HG03575 (cell line): Measurements from ENCODE around the gene ME2.
"Not testable (repeated sequence)": the region's sequence is repeated elsewhere in the genome, so short reads cannot be mapped to it uniquely, and the experiment has no call there.

ENCODE experiments used
- ATAC-seq: cut with Tn5 transposase; IDR thresholded peaks from one replicate; pipeline ENCODE4 v1.9.1; 2021; ENCODE audit not compliant: unreplicated experiment, insufficient number of reproducible peaks, low FRiP score; ENCODE audit errors: extremely low read depth

Gene ME2

GRCh38 chr18:50902797-50903196 lies 23.9 kb downstream of the ME2 start:
- no peak for ATAC-seq

DNA sequence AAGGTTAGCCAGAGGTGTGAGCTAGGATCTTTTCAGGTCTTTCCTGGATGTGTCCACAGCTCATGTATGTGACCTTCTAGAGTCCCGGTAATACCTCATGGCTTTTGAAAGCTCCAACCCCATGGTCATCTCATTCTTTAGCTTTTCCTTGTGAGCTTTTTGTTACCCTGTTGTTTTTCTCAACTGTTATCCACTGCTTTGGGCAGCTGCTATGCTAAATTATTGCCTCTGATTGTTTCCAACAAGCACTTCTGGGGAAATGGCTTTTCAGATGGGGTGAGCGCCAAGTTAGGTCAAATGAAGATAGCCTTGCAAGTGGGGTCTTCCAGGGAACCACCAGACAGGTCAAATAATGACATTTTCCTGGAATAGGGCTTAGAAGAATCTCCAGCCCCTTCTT lies 27.9 kb downstream of the ME2 start:
- ATAC-seq, result no peak

- no peak for ATAC-seq
Measured at GRCh38 chr18:50909261-50909660, 30.3 kb downstream of the ME2 start.

GRCh38 chr18:50911006-50911405 lies 32.1 kb downstream of the ME2 start:
- ATAC-seq, result no peak

- no peak for ATAC-seq
Measured at GRCh38 chr18:50917021-50917420, 38.1 kb downstream of the ME2 start.

DNA sequence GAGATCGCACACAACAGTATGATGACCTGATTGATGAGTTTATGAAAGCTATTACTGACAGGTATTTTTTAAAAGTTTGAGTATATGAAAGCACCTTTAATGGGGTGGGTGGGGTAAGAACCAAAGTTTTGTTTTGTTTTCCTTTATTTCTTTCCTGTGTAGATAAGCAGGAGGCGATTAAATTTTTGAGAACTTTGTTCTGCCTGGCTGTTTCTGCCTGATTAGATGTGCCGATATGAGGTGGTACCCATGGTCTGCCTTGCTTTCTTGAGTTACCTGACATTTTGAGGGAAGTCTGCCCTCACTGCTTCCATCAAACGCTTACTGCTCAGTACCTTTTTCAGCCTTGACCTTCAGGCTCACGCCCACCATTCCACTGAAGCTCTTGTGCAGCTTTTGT lies 39.2 kb downstream of the ME2 start:
- ATAC-seq, result no peak

- ATAC-seq, result no peak
Measured at GRCh38 chr18:50924372-50924771, 45.5 kb downstream of the ME2 start.

GRCh38 chr18:50926521-50926920 lies 47.6 kb downstream of the ME2 start:
- ATAC-seq, result no peak

DNA sequence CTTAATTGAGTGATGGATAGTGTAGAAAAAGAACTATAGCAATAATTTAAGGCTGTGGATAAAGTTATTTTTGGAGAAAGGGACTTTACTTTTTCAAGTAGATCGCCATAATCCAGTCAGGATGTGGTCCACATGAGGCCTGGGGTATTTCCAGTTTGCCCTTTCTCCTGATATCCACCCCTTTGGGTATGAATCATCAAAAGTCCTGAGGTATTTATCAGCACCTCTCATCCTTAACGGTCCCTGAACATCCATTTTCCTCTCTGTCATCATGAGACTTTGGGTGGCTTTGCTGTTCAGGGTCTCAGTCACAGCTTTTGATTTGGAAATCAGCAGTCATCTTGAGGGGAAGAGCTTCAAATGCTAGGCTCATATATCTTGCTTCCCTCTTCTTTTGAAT lies 49.6 kb downstream of the ME2 start:
- ATAC-seq, result no peak

- no peak for ATAC-seq
Measured at GRCh38 chr18:50933684-50934083, 54.8 kb downstream of the ME2 start.

DNA sequence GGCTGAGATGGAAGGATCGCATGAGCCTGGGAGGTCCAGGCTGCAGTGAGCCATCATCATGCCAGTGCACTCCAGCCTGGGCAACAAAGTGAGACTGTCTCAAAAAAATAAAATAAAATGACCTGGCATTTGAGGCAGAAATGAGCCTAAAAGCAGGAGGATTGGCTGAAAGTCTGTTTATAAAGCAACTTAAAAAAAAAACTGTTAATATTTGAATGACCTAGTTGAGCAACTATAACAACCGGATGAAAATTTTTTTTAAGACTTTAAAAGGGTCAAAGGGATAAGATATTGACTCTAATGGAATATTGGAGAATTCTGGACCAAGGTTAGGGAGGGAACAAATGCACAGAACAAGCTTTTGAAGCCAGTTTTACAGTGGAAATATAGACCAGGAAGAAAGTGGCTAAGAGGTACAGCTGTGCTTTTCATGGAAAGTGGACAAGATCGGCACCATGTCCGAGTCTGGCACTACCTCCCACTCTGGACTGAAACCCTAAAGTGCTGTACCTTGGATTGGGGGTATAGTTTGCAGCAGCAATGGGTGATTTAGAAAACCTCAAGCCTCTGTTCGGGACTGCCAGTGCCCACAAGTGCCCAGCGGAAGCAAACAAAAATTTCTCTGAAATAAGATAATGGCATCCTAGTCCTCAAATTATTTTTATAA lies 55.8 kb downstream of the ME2 start:
- ATAC-seq, result no peak

DNA sequence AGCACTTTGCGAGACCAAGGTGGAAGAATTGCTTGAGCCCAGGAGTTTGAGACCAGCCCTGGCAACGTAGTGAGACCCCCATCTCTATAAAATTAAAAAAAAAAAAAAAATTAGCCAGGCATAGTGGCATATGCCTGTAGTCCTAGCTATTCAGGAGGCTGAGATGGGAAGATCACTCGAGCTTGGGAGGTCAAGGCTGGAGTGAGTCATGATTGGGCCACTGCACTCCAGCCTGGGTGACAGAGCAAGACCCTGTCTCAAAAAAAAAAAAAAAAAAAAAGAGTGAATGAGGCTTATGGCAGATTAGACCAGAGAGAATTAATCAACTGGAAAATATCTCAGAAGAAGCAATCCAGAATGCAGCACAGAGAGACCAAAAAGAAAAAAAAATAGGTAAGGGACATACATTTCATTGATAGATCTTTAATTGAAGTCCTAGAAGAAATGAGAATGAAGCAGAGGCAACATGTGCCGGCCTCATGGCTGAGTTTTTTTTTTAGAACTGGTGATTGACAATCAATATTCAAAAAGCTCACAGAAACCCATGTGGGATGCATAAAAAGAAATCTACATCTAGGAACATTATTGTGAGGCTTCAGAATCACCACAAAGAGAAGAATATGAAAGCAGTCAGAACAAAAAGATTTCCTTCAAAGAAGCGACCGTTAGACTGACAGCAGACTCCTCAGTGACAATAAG lies 56.7 kb downstream of the ME2 start:
- ATAC-seq, result no peak

GRCh38 chr18:50937183-50937582 lies 58.3 kb downstream of the ME2 start:
- no peak for ATAC-seq

GRCh38 chr18:50938912-50939311 lies 60.0 kb downstream of the ME2 start:
- no peak for ATAC-seq

DNA sequence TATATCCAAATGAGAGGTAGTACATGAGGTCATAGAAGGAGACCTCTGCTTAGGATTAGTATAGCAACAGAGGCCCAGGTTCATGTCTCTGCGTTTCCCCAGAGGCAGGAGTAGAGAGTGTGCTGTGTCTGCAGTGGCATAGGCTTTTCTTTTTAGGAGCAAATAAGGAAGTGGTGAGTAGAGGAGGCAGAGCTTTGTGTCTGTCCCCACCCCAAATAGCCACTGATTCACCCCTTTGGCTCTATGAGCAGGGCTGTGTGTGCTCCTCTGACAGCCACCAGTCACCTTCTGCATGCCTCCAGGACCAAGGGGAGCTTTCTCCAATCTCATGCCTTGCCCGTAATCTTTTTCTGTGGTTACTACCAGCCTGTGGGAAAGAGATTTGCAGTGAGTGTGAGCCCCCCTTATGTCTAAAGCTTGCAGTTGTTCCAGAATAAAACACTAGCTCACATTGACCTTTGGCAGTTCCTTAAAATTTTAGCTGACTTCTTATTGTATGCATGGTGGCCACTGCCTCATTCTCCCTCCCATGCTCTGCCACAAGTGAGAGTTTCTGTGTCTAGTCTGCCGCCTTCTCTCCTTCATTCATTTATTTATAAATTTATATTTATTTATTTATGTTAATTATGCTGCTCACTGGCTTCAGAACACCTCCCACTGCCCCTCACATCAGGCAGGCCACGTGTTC lies 65.5 kb downstream of the ME2 start:
- no peak for ATAC-seq

DNA sequence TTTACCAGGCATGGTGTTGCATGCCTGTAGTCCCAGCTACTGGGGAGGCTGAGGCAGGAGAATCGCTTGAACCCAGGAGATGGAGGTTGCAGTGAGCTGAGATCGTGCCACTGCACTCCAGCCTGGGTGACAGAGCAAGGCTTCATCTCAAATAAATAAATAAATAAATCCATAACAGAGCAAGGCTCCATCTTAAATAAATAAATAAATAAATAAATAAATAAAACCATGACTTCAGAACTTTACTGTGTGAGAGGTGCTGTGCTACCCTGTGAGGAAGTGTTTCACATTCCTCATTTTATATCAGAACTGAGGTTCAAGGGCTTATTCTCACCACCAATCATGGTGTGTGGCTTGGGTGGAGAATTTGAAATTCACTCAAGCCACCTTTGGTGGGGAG lies 67.0 kb downstream of the ME2 start:
- ATAC-seq, result not testable (repeated sequence)

DNA sequence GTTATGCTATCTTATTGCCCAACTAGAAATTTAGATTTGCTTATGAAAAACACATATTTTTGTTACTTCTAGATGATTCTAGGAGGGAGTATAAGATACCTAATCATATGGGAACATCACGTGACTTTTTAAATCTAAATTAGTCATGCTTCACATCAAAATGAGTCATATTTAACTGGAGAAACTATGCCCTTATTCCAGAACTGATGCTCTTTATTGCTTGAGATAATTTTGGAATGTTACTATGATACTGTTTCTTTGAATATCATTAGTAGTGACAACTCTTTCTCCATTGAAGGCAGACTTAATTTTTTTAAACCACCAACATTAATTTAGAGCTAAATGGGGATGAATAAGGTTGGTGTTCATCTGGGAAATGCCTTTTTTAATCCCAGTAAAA lies 69.0 kb downstream of the ME2 start:
- ATAC-seq, result no peak

DNA sequence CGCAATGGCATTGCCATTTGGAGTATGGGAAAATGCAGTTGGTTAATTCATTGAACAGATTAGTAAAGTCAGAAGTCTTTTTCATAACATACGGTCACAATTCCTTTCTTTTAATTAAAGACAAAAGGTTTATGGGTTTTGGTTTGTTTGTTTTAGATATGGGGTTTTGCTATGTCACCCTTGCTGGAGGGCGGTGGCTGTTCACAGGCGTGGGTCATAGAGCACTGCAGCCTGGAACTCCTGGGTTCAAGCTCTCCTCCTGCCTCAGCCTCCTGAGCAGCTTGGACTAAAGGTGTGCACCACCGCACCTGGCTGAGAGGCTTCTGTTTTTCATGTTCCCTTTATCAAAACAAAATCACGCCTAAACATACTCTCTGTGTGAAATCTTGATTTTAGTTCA lies 70.3 kb downstream of the ME2 start:
- ATAC-seq, result no peak

- ATAC-seq, result no peak
Measured at GRCh38 chr18:50950626-50951025, 71.7 kb downstream of the ME2 start.

GRCh38 chr18:50953822-50954221 lies 74.9 kb downstream of the ME2 start:
- ATAC-seq, result no peak
